ENCODE data around the gene SERINC1.

DNA sequence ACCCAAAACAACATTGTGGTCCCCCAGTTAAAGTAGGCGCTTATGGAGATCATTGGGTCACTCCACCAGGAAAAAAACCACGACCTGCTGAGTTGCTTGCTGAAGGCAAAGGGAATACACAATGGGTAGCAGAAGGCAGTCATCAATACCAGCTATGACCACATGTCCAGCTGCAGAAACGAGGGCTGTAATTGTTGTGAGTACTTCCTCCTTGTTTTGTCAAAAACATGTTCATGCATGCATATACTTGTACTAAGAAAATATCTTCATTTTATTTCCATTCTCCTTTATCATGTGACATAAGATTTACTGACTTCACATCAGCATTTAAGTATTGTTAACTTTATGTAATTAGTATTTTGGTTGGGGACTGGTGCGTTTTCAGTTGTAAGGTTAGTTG, 16.9 kb downstream of the SERINC1 start:
- TF ChIP-seq, protein P1, sequence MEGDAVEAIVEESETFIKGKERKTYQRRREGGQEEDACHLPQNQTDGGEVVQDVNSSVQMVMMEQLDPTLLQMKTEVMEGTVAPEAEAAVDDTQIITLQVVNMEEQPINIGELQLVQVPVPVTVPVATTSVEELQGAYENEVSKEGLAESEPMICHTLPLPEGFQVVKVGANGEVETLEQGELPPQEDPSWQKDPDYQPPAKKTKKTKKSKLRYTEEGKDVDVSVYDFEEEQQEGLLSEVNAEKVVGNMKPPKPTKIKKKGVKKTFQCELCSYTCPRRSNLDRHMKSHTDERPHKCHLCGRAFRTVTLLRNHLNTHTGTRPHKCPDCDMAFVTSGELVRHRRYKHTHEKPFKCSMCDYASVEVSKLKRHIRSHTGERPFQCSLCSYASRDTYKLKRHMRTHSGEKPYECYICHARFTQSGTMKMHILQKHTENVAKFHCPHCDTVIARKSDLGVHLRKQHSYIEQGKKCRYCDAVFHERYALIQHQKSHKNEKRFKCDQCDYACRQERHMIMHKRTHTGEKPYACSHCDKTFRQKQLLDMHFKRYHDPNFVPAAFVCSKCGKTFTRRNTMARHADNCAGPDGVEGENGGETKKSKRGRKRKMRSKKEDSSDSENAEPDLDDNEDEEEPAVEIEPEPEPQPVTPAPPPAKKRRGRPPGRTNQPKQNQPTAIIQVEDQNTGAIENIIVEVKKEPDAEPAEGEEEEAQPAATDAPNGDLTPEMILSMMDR (IDR thresholded peaks at IDR 0.05) = no peak
- TF ChIP-seq POLR2A (IDR thresholded peaks at IDR 0.05) = no peak

All from adrenal gland (tissue), 5 donors.